Activated CD4-positive, alpha-beta T cell treated with anti-CD3 and anti-CD28 coated beads, Interleukin-10, Interleukin-2, amounts not matched to agents 100 ng/mL and 50 ng/mL, durations not matched to agents 16 hours and 8 hours (primary cell): ENCODE results near the gene TNFRSF13B.

Experiments
- DNase-seq: peaks from one replicate; pipeline ENCODE4 v3.0.0-alpha.2; 2020

The TNFRSF13B gene

DNA sequence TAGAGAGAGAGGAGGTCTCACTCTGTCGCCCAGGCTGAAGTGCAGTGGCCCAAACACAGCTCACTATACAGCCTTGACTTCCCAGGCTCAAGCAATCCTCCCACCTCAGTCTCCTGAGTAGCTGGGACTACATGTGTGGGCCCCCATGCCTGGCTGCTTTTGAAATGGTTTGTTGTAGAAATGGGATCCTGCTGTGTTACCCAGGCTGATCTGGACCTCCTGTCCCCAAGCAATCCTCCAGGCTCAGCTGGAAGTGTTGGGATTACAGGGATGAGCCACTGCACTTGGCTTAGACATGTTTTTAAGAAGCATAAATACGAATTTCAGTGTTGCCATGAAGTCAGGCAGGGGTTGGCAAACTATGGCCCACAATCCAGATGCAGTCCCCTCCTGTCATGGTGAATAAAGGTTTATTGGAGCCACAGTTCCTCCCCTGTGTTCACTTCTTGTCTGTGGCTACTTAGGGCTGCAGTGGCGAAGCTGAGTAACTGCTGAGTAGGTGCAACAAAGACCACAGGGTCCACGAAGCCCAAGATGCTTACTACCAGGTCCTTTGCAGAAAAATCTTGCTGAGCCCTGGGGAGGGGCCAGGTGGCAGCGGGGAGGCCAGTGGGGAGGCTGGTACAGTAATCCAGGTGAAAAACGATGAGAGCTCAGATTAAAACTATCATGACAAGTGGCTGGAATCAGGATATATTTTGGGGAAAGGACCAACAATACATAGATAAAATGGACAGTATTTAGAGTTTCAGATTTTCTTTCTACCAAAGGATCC lies 35.2 kb downstream of the TNFRSF13B start:
- DNase-seq = no peak

DNA sequence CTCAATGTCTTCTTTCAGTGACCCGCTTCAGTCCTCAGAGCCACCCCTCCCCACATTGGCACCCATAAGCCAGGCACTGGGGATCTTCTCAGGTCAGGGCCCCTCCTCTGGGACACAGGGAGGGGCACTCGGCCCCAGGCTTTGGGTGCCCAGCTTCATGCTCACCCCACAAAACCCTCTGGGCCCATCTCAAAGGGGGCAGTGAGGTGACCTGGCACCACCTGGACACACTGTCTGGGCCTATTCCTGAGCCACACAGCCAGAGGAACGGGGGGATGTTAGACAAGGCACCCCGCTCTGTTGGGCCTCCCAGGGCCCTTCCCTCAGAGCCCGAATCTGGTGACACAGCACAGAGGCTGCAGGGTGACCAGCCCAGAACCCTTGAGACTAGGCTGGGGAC lies 36.1 kb downstream of the TNFRSF13B start:
- no peak for DNase-seq

DNA sequence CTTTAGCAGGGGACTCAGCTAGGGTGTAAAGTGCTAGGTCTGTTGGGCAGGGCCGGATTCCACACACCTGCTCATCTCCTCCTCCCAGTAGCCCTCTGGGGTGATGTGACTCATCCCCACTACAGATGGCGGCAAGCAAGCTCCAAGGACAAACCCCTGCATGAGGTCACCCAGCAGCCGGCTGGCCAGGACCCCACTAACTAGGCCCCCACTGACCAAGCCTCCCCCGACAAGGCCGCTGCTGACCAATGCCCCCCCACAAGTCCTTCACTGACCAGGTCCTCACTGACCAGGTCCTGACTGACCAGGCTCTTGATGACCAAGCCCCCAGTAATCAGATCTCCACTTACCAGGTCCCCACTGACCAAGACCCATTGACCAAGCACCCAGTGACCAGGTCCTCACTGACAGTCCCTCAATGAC lies 36.7 kb downstream of the TNFRSF13B start:
- DNase-seq = no peak

DNA sequence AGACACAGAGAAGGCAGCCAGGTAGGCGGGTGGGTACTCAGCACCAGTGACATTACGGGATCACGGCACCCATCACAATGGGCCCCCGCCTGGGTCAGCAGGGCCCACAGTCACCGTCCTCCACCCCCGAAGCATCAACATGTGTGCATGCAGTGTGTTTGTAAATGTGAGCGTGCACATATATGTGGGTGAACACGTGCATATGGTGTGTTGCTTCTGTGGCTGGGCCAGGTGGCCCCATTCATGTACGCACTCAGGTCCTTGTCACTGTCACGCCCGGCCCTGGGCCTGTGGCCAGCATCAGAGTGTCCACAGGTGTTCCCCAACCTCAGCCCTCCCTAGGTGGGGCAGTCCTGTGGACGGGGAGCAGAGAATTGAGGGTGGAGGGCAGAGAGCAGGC lies 37.1 kb downstream of the TNFRSF13B start:
- DNase-seq = no peak

DNA sequence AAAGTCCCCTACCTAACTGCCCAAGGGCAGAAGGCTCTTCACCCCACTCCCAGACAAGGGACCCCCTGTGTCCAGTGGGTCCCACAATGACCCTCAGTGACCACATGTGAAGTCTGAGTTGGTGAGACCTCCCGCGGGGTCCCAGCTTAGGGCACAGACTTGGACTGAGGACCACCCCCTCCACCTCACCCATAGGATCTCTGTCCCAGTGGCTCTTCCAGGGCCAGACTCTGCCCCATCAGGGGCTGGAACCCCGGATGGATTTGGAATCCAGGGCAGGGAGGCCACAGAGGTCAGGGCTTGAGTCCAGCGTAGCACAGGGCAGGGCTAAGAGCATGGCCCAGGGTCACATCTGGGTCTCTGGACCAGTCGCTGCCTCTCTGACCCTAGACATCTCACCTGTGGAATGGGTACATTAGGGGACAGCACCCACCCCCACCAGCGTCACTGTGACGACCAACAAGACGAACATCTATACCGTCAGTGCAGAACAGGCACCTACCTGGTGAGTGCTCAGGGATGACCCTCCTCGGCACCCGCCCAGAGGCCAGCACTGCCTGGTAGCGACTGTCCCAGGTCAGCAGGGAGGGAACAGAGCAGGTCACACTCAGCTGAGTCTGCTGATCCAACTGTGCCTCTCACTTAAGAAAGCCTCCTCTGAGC lies 37.7 kb downstream of the TNFRSF13B start:
- DNase-seq = no peak

DNA sequence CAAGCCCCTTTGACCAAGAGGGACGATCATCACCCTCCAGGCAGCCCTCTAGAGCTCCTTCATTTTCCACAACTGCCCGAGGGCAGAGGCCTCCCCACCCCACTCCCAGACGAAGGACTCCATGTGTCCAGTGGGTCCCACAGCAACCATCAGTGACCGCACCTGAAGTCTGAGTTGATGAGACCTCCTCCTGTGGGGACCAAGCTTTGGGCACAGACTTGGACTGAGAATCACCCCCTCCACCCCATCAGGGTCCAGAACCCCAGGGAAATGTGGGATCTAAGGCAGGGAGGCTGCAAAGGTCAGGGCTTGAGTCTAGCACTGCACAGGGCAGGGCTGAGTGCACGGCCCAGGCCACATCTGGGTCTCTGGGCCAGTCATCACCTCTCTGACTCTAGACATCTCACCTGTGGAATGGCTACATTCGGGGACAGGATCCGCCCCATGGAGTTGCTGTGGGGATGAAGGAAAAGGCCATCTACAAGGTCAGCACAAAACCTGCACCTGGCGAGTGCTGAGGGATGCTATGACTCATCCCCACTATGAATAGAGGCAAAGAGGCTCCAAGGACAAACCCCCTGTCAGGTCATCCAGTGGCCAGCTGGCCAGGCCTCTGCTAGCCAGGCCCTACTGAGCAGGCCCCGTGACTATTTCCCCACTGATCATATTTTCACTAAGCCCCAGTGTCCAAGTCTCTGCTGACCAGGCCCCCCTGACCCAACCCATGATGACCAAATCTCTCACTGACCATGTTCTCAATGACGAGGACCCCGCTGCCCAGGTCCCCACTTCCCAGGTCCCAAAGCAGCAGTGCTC lies 38.4 kb downstream of the TNFRSF13B start:
- no peak for DNase-seq

DNA sequence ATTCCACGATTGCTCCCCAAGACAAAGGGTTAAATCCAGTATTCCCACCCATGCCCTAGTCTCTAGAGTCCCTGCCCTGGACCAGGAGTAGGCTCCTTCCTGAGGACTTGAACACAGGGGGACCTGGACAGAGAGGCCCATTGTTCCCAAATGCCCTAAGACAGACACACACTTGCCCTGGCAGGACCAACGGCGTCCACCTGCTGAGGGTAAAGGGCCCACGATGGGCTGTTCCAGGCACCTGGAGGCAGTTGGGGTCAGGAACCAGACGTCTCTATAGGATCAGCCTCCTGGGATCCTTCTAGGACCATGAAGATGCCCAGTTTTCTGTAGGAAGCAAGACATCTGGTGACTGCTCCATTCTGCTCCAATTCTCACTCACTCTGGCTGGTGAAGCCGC lies 39.3 kb downstream of the TNFRSF13B start:
- DNase-seq = no peak

DNA sequence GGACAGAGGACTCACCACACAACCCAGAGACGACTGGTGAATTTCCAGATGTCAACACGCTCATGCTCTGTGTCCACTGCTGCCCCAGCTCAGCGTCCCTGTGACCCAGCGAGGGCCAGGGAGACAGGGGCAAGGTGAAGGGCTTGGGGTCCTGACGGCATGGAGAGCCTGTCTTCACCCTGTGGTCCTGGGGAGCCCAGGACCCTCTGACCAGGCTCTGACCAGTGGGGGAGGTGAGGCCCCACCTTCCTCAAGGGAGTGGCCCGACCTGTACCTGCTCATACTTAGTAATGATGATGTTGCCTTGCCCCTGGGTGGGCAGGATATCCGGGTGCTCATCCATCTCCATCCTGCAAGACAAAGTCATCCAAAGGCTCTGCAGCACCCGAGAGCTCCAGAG lies 39.8 kb downstream of the TNFRSF13B start:
- no peak for DNase-seq

DNA sequence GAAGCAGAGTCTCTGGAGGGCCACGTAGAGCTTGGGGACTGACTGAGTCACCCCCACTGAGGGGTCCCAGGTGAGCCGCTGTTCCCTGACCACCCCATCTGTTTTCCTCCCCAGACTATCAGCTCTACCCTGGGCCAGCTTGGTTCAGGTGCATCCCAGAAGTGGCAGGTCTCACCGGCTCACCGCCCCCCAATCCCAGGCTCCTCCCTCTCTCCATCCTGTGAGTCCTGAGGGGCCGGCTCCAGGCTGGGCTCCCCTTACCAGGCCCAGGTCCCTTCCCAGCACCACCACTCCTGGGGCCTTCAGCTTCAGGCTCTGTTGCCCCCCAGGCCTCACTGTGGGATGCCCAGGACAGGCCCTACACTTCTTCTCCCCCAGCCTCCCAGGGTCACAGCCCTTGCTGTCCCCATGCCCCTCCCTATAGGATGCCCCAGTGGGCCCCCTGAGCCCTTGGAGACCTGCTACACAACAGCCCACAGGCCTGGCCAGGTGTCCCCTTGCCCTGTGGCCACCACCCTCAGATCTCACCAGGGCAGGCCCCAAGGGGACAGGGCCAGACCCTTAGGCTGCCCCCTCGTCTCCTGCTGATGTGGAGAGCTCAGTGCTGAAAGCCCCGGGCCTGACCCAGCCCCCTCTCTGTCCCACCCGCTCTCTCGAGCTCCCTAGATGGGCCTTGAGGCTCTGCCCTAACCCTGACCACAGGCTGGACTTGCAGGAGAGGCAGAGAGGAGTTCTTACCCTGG lies 40.4 kb downstream of the TNFRSF13B start:
- DNase-seq = no peak

DNA sequence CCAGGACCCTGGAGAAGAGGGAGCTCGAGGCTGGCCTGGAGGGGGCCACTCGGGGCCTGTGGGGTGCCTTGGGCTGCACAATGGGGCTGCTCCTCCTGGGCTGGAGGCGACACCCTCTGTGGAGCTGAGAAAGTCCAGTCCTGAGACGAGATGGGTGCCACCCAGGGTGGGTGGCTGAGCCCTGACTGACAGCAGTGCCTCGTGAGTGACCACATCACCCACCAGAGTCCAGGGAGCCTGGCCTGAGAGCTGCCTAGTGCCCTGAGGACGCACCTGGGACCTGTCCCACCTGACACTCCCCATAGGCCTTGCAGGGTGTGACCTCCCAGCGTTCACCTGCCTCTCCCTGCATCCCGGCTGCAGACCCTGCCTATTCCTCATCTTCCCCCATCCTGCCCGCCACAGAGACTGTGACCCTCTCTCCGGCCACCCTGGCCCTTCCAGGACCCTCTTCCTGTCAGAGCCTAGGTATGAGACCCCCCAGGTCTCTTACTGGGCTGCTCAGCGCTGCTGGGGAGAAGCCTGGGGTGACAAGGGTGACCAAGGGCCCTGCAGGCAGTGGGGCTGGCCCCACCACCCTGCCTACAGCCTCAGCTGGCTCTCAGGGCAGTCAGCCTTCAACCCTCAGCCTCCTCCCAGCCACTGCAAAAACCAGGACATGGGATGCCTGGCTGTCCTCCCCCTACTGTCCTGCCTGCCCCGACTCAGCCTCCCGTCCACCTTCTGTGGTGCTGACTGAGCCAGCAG lies 41.2 kb downstream of the TNFRSF13B start:
- DNase-seq = no peak

DNA sequence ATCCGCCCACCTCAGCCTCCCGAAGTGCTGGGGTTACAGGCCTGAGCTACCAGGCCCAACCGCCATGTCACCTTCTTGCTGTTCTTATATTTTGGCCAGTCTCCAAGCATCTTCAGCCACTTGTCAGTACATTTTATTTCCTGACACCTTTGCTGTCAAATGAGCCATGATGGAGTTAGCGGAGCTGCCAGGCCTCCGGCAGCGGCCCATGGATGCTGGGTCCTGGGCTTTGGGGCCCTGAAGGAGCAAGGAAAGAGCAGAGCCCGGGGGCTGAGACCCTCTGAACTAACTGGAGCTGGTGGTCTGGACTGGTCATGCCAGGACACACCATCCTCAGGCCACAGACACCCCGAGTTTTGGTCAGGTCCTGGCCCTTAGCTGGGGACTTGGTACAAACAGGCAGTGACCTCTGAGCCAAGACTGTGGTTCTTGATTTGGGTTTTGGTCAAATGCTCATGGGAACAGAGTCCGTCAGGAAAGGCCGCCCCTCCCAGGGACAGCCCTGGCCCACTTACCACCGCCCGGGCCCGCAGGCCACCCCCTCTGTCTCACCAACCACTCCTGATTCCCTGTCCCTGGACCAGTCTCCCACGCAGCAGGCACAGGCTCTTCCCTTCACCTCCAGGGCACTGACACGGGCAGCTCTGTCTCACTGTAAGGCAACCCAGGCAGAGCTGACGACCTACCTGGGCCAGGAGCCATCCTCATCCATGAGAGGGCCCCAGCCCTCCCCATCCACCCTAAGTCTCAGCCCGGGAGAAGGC lies 42.0 kb downstream of the TNFRSF13B start:
- no peak for DNase-seq

DNA sequence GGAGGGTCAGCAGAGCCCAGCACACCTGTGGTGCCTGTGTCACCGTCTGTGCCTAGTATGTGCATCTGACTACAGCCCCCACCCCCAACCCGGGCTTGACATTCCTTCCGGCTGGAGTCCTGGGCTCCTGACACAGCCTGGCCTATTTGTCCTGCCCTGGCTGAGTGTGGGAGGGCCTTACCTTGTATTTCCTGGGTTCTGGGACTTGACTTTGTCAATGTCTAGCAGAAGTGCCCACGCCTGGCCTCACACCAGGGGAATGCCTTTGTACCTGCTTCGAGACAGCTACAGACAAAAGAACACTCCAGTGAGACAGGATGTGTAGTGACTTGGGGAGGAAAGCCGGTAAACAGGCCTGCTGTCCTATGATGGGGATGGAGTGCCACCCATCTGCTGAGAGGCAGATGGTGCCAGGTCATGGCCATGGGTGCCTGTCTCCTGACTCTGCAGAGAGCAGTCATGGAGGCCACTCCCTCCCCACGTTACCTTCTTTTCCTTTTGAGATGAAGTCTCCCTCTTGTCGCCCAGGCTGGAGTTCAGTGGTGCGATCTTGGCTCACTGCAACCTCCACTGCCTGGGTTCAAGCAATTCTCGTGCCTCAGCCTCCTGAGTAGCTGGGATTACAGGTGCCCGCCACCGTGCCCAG lies 42.8 kb downstream of the TNFRSF13B start:
- no peak for DNase-seq

DNA sequence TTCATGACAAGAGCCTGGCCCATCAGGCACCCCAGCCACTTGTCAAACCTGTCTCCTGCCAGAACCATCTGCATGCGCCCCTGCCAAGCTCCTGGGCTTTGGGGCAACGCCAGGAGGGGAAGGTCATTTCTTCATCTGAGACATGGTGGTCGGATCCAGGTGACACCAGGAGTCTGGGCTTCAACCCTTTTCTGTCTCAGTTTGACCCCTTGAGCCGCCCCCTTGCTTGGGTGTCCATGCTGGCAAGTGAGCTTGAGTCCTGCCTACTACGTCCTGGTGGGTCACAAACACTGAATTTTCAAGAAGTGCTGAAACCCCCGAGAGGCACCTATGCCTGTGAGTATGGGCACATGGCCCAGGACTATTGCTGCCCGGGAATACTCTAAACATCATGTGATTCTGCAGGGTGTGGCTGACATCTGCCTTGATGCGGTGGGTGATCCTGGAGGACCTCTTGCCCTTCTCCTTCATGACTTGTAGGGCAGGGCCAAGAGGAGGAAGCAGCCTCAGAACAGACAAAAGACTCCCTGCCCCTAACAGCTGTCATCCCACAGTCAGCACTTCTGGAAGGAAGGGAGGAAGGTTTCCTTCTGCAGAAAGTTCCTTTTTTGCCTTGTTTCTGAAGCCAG lies 43.4 kb downstream of the TNFRSF13B start:
- DNase-seq = no peak

DNA sequence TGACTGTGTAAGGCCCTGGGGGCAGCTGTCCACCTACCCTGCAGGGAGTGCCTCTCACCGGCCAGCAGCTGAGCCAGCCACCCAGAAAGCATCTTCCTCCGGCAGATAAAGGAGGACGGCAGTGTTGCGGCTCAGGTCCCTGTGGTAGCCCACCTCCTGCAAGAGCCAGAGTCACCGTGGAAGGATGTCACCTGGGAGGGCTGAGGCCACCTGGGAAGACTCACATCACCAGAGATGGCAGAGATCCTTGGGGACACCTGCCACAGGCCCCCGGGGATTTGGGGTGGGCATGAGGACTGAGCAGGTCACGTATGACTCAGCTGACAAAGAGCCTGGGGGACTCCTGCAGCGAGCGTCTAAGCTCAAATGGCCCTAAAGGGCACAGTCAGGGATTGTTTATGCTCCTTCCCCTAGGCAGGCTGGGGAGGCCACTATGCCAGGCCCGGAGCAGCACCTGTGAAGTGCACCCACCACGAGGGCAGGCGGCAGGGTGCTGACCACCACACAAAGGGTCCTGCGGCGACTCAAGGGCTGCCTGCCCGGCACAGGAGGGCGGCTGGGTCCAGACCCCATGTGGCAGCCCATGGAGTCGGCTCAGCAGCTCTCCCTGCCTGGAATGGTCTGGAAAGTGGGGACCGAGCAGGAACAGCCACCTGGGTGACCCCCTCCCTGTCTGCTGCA lies 44.1 kb downstream of the TNFRSF13B start:
- DNase-seq = no peak

DNA sequence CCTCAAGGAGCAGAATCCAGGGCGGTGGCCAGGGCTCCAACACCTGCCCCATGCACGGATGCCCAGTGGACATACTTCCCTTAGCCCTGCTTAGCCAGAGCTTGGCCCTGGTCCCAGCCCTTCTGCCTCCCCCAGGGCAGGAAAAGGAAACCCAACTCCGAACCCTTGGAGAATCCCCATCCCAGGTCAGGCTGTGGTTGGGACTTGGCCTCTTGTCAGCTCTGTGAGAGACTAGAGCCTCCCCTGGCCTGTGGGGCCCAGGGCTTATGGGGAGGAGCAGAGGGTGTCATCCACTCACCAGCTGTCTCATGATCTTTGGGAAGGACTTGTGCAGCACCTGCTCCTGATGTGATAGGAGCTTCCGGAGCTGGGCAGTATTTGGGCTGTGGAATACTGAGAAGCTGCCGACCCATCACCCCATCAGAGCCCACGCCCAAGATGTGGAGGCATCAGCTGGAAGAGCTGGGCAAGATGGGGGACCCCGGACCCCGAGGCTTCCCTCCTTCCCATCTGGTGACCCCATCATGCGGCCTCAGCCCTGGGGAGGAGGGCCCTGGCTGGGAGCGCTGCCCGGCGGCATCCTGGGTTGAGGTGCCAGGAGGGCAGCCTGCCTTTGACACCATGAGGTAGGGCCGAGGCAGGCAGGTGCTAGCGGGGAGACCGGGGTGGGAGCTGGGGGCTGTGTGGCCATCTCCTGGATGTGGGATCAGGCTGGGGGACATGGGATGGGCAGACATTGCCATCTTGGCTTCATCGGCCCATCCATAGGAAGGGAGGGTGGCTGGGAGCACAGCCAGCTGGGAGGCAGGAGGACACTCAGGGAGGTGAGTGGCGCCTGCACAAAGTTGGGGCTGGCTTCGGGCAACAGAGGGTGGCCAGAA lies 45.1 kb downstream of the TNFRSF13B start:
- DNase-seq = no peak

DNA sequence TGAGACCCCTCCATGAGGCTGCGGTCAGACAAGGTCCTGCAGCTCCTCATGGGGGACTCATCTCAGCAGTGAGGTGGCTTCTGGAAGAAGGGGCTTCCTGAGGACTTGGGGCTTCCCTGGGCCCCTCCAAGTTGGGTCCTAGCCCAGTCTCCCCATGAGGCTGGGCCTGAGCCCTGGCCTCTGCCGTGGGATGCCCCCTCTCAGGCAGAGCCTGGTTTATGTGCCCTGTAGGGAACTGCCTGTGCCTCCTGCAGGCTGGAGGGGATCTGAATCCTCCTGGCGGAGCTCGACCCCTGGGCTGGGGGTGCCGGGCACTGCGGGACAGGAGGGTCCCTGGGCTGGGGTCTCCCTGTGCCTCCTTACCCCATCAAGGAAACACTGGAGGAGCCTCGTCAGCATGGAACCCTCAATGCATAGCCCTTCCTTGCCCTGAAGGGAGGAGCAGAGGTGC lies 45.8 kb downstream of the TNFRSF13B start:
- DNase-seq = no peak

DNA sequence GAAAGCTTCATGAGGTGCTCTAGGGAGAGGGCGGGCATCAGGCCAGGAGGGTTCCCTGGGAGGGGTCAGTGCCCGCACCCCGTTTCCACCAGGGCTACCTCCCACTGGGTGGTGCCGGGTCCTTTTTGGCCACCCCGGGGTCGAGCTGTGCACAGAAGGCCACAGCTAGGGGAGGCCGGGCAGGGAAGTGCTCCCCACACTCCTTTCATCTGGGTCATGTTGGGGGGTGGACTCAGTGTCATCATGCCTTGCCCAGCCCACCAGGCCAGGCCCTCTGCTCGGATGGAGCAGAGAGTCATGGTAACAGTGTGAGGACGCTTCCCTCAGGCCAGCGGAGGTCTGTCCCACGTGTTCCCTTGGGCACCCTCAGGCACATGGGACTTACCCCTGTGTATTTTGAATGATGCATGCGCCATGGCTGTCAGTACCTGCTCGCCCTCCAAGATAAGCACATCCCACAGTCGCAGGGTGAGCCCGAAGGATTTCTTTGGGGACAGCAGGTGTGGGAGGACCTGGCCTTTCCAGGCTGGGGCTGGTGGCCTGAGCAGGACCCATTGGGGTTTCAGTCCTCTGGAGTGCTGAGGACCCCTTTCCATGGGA lies 46.4 kb downstream of the TNFRSF13B start:
- no peak for DNase-seq
